Lower leg skin (tissue), 4 donors: ENCODE measurements around the gene JAK1. TPM values are rescaled to one million over a fixed set of nuclear protein-coding genes. Genes with fewer than 3 reads are reported as not detected.

Experiments
- DNase-seq, 2 donors: peaks; one replicate each; pipeline ENCODE4 v3.0.0-alpha.2; 2019; ENCODE audit warnings: low spot score in 2 of 2
- H3K4me3 ChIP-seq: fragments of 200-600 bp; sonication (generic); 2 replicates; pipeline ENCODE4 v1.5.1; 2017; ENCODE audit warnings: mild to moderate bottlenecking, low read depth; ENCODE audit not compliant: poor library complexity, severe bottlenecking
- POLR2A ChIP-seq, 2 donors: fragments of 450-650 bp; IDR thresholded peaks; one replicate each; pipeline ENCODE4 v1.6.1; 2016 to 2017; ENCODE audit warnings: antibody characterized with exemption in 2 of 2, mild to moderate bottlenecking in 1 of 2, moderate library complexity in 1 of 2
- WGBS, 2 donors: methylation state at CpG; one replicate each; pipeline ENCODE4 v1.1.5; 2018; 5-methylcytosine and 5-hydroxymethylcytosine counted together
- intact Hi-C: fragments of 100-400 bp; cut with DNase I; formaldehyde crosslinking; loops from one replicate; pipeline ENCODE4 v1.15.0; 2023; ENCODE audit warnings: low total_unique reads
- total RNA-seq, 4 donors: library from RNA; depleted of rRNA; stranded (reverse); fragments of >200 nt; gene quantifications; one replicate each; pipeline ENCODE4 v1.1.0, GENCODE V29; 2016
- TF ChIP-seq, protein P1 (sequence below), 3 donors: fragments of 450-650 bp; IDR thresholded peaks; one replicate each; pipeline ENCODE4 v1.5.1; 2016; ENCODE audit warnings: antibody characterized with exemption in 3 of 3, mild to moderate bottlenecking in 3 of 3, moderate library complexity in 2 of 3

Gene JAK1
- total RNA-seq, 4 donors from 2014 or later: 97.1 to 159 (median 129) TPM

DNA sequence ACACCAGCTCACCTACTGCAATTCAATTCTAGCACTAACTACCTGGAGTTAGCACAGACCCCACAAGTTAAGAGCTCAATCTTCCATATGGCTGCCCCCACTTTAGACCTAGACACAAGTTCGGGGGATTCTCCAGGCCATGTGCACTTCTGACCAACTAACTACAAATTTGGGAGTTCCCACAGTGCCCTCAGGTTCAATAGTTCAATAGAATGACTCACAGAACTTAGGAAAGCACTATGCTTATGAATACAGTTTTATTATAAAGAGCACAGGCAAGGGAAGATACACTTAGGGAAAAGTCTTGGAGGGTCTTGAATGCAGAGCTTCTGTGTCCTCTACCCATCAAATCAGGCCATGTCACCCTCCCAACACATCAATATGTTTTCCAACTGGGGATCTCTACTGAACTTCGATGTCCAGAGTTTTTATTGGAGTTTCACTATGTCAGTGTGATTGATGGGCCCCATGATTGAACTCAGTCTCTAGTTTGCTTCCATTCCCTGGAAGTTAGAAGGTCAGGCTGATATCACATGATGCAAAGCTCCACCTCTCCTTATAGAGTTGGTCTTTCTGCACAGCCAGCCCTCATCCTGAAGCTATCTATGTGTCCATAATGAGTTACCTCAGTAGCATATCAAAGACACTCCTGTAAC lies 175.4 kb downstream of the JAK1 start:
- 96 to 100% methylated on average over 2 of the region's 2 CpGs for whole genome bisulfite sequencing, 2 donors
- no peak for DNase-seq
- H3K4me3 ChIP-seq: no peak overlapping the region
- intact Hi-C loops: no loop called here
- TF ChIP-seq POLR2A (IDR thresholded peaks at IDR 0.05): no peak
- TF ChIP-seq, protein P1, sequence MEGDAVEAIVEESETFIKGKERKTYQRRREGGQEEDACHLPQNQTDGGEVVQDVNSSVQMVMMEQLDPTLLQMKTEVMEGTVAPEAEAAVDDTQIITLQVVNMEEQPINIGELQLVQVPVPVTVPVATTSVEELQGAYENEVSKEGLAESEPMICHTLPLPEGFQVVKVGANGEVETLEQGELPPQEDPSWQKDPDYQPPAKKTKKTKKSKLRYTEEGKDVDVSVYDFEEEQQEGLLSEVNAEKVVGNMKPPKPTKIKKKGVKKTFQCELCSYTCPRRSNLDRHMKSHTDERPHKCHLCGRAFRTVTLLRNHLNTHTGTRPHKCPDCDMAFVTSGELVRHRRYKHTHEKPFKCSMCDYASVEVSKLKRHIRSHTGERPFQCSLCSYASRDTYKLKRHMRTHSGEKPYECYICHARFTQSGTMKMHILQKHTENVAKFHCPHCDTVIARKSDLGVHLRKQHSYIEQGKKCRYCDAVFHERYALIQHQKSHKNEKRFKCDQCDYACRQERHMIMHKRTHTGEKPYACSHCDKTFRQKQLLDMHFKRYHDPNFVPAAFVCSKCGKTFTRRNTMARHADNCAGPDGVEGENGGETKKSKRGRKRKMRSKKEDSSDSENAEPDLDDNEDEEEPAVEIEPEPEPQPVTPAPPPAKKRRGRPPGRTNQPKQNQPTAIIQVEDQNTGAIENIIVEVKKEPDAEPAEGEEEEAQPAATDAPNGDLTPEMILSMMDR (IDR thresholded peaks at IDR 0.05): no peak

Other genes with a start within 250 kb of the JAK1 start
- 10 to 100 TPM in 1 of 4 donors, 1 to 10 TPM in 3; 6.6 to 11.9 (median 8.4) TPM for gene RAVER2, start 221.5 kb downstream of the JAK1 start, total RNA-seq
- 10 to 100 TPM; 39.9 to 83.2 (median 49.0) TPM for gene AK4, start 181.7 kb upstream of the JAK1 start, total RNA-seq